ENCODE data around the gene MYLIP.

GRCh38 chr6:16160794-16161193, 31.9 kb downstream of the MYLIP start:
- no peak for TF ChIP-seq POLR2A (IDR thresholded peaks at IDR 0.05; ENCODE audit: low read depth, low read length)
- no peak for TF ChIP-seq CTCF (conservative IDR thresholded peaks at IDR 0.05; ENCODE audit: low read depth, low read length)
- no peak for TF ChIP-seq RAD21 (IDR thresholded peaks at IDR 0.05; ENCODE audit: low read length)
- no peak for TF ChIP-seq RFX5 (IDR thresholded peaks at IDR 0.05; ENCODE audit: low read depth, low read length)
- TF ChIP-seq BHLHE40 (IDR thresholded peaks at IDR 0.05; ENCODE audit: low read depth, low read length), result no peak
- no peak for TF ChIP-seq ELK1 (IDR thresholded peaks at IDR 0.05; ENCODE audit: borderline replicate concordance, low read depth, low read length)
- TF ChIP-seq CEBPB (IDR thresholded peaks at IDR 0.05; ENCODE audit: low read depth, low read length), result no peak
